C4-2B (cell line): ENCODE measurements around the gene NANOS3.

Experiments used
- H3K27ac ChIP-seq: fragments of 450-650 bp; 2 replicates; pipeline ENCODE4 v1.5.1; 2017
- CTCF ChIP-seq: fragments of 450-650 bp; conservative IDR thresholded peaks from 2 replicates; pipeline ENCODE4 v1.5.1; 2017; ENCODE audit warnings: mild to moderate bottlenecking
- ZFX ChIP-seq: fragments of 450-650 bp; IDR thresholded peaks from 2 replicates; pipeline ENCODE4 v1.6.1; 2017

The NANOS3 gene

GRCh38 chr19:13881692-13882418, 4.9 kb downstream of the NANOS3 start:
- TF ChIP-seq ZFX (no peak), CTCF (no peak)
- H3K27ac ChIP-seq = no peak overlapping the region

- TF ChIP-seq ZFX (no peak), CTCF (no peak)
- no peak overlapping the region for H3K27ac ChIP-seq
Observed at GRCh38 chr19:13882419-13882795, 5.5 kb downstream of the NANOS3 start.

GRCh38 chr19:13882836-13883235, 5.9 kb downstream of the NANOS3 start:
- TF ChIP-seq ZFX (no peak), CTCF (no peak)
- no peak overlapping the region for H3K27ac ChIP-seq

GRCh38 chr19:13883516-13884064, 6.7 kb downstream of the NANOS3 start:
- TF ChIP-seq ZFX (no peak), CTCF (no peak)
- H3K27ac ChIP-seq = no peak overlapping the region

GRCh38 chr19:13884726-13885591, 8.0 kb downstream of the NANOS3 start:
- H3K27ac ChIP-seq = no peak overlapping the region
- TF ChIP-seq CTCF (no peak), ZFX (no peak)

- TF ChIP-seq CTCF (no peak), ZFX (no peak)
- H3K27ac ChIP-seq = no peak overlapping the region
Observed at GRCh38 chr19:13885826-13886365, 9.0 kb downstream of the NANOS3 start.

GRCh38 chr19:13887018-13887436, 10.1 kb downstream of the NANOS3 start:
- no peak overlapping the region for H3K27ac ChIP-seq
- TF ChIP-seq ZFX (no peak), CTCF (no peak)
